SK-N-SH (cell line): ENCODE data around the gene PLSCR2.
"Not testable (repeated sequence)": the region's sequence is repeated elsewhere in the genome, so short reads cannot be mapped to it uniquely, and the experiment has no call there.

Experiments
- ELF1 ChIP-seq: IDR thresholded peaks from 2 replicates; pipeline ENCODE4 v1.4.0; 2012
- EP300 ChIP-seq, 2 experiments: IDR thresholded peaks; 2 replicates each; pipeline versions ENCODE4 v1.4.0 to v1.6.1; 2012; ENCODE audit warnings: borderline replicate concordance in 1 of 2, low read depth in 1 of 2, low read length in 1 of 2
- NFIC ChIP-seq: IDR thresholded peaks from 2 replicates; pipeline ENCODE4 v1.4.0; 2012; ENCODE audit warnings: borderline replicate concordance
- POLR2AphosphoS5 ChIP-seq: IDR thresholded peaks from 2 replicates; pipeline ENCODE4 v1.6.1; 2012; ENCODE audit warnings: low read depth, low read length
- RAD21 ChIP-seq: IDR thresholded peaks from 2 replicates; pipeline ENCODE4 v1.6.1; 2012; ENCODE audit warnings: mild to moderate bottlenecking, low read length
- RCOR1 ChIP-seq: fragments of 150-350 bp; IDR thresholded peaks from 2 replicates; pipeline ENCODE4 v1.6.1; 2017; ENCODE audit warnings: antibody characterized with exemption, low read length
- SMC3 ChIP-seq: IDR thresholded peaks from 2 replicates; pipeline ENCODE4 v1.6.1; 2012; ENCODE audit warnings: low read depth, low read length, improper control_type of control experiment
- YY1 ChIP-seq: IDR thresholded peaks from 2 replicates; pipeline ENCODE4 v1.4.0; 2012; ENCODE audit warnings: low read depth, mild to moderate bottlenecking
- TF ChIP-seq, protein P1 (sequence below): fragments of 200-600 bp; sonication (generic); IDR thresholded peaks from 2 replicates; pipeline ENCODE4 v1.6.1; 2017; ENCODE audit warnings: antibody characterized with exemption, mild to moderate bottlenecking, moderate library complexity
- TF ChIP-seq, protein P2 (sequence below): IDR thresholded peaks from 2 replicates; pipeline ENCODE4 v1.4.0; 2012; ENCODE audit warnings: low read depth
- TF ChIP-seq, protein P3 (sequence below): fragments of 150-350 bp; IDR thresholded peaks from 2 replicates; pipeline ENCODE4 v1.6.1; 2017; ENCODE audit warnings: antibody characterized with exemption, low read length, low read depth, borderline replicate concordance
- TF ChIP-seq, protein P4 (sequence below): IDR thresholded peaks from 2 replicates; pipeline ENCODE4 v1.6.1; 2012; ENCODE audit warnings: mild to moderate bottlenecking, low read depth, low read length, moderate library complexity

DNA sequence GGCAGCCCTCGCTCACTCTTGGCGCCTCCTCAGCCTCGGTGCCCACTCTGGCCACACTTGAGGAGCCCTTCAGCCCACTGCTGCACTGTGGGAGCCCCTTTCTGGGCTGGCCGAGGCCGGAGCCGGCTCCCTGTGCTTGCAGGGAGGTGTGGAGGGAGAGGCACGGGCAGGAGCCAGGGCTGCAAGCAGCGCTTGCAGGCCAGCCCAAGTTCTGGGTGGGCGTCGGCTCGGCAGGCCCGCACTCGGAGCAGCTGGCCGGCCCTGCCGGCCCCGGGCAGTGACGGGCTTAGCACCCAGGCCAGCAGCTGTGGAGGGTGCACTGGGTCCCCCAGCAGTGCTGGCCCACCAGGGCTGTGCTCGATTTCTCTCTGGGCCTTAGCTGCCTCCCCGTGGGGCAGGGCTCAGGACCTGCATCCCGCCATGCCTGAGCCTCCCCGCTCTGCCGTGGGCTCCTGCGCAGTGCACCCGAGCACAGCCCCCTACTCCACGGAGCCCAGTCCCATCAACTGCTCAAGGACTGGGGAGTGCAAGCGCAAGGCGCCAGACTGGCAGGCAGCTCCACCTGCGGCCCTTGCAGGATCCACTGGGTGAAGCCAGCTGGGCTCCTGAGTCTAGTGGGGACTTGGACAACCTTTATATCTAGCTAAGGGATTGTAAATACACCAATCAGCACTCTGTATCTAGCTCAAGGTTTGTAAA, 27.9 kb upstream of the PLSCR2 start:
- TF ChIP-seq, protein P1, sequence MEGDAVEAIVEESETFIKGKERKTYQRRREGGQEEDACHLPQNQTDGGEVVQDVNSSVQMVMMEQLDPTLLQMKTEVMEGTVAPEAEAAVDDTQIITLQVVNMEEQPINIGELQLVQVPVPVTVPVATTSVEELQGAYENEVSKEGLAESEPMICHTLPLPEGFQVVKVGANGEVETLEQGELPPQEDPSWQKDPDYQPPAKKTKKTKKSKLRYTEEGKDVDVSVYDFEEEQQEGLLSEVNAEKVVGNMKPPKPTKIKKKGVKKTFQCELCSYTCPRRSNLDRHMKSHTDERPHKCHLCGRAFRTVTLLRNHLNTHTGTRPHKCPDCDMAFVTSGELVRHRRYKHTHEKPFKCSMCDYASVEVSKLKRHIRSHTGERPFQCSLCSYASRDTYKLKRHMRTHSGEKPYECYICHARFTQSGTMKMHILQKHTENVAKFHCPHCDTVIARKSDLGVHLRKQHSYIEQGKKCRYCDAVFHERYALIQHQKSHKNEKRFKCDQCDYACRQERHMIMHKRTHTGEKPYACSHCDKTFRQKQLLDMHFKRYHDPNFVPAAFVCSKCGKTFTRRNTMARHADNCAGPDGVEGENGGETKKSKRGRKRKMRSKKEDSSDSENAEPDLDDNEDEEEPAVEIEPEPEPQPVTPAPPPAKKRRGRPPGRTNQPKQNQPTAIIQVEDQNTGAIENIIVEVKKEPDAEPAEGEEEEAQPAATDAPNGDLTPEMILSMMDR = not testable (repeated sequence)
- TF ChIP-seq SMC3; RCOR1; NFIC; RAD21; POLR2AphosphoS5; EP300 (IDR thresholded peaks at IDR 0.05; ENCODE audit: borderline replicate concordance in 1 of 2, low read depth in 1 of 2, low read length in 1 of 2); ELF1; YY1: not testable (repeated sequence)
- TF ChIP-seq, protein P2, sequence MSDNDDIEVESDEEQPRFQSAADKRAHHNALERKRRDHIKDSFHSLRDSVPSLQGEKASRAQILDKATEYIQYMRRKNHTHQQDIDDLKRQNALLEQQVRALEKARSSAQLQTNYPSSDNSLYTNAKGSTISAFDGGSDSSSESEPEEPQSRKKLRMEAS = not testable (repeated sequence)
- TF ChIP-seq, protein P3, sequence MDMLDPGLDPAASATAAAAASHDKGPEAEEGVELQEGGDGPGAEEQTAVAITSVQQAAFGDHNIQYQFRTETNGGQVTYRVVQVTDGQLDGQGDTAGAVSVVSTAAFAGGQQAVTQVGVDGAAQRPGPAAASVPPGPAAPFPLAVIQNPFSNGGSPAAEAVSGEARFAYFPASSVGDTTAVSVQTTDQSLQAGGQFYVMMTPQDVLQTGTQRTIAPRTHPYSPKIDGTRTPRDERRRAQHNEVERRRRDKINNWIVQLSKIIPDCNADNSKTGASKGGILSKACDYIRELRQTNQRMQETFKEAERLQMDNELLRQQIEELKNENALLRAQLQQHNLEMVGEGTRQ = not testable (repeated sequence)
- TF ChIP-seq, protein P4, sequence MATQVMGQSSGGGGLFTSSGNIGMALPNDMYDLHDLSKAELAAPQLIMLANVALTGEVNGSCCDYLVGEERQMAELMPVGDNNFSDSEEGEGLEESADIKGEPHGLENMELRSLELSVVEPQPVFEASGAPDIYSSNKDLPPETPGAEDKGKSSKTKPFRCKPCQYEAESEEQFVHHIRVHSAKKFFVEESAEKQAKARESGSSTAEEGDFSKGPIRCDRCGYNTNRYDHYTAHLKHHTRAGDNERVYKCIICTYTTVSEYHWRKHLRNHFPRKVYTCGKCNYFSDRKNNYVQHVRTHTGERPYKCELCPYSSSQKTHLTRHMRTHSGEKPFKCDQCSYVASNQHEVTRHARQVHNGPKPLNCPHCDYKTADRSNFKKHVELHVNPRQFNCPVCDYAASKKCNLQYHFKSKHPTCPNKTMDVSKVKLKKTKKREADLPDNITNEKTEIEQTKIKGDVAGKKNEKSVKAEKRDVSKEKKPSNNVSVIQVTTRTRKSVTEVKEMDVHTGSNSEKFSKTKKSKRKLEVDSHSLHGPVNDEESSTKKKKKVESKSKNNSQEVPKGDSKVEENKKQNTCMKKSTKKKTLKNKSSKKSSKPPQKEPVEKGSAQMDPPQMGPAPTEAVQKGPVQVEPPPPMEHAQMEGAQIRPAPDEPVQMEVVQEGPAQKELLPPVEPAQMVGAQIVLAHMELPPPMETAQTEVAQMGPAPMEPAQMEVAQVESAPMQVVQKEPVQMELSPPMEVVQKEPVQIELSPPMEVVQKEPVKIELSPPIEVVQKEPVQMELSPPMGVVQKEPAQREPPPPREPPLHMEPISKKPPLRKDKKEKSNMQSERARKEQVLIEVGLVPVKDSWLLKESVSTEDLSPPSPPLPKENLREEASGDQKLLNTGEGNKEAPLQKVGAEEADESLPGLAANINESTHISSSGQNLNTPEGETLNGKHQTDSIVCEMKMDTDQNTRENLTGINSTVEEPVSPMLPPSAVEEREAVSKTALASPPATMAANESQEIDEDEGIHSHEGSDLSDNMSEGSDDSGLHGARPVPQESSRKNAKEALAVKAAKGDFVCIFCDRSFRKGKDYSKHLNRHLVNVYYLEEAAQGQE = not testable (repeated sequence)
